OCI-LY1 (cell line): ENCODE measurements around the gene C11orf21.

Source experiments
- H2AFZ ChIP-seq: fragments of 200-600 bp; sonication (generic), shearing (Covaris generic); 2 replicates; pipeline ENCODE4 v1.6.0; 2014; ENCODE audit warnings: antibody characterized with exemption, mild to moderate bottlenecking, low read length
- H3F3A ChIP-seq: fragments of 200-600 bp; sonication (generic), shearing (Covaris generic); 2 replicates; pipeline ENCODE4 v1.6.0; 2014; ENCODE audit warnings: mild to moderate bottlenecking, antibody characterized with exemption, low read length, moderate library complexity; ENCODE audit not compliant: insufficient read depth
- H3K27ac ChIP-seq: fragments of 200-600 bp; sonication (generic); 2 replicates; pipeline ENCODE4 v1.5.1; 2014; ENCODE audit warnings: low read length, mixed run types, mild to moderate bottlenecking, low read depth; ENCODE audit not compliant: poor library complexity, severe bottlenecking
- H3K27me3 ChIP-seq: fragments of 200-600 bp; sonication (generic); 2 replicates; pipeline ENCODE4 v1.6.0; 2014; ENCODE audit warnings: antibody characterized with exemption, mild to moderate bottlenecking, low read length, moderate library complexity; ENCODE audit not compliant: insufficient read depth
- H3K36me3 ChIP-seq: fragments of 200-600 bp; sonication (generic); 2 replicates; pipeline ENCODE4 v1.6.1; 2014; ENCODE audit warnings: mild to moderate bottlenecking, antibody characterized with exemption, low read length, moderate library complexity, mixed read lengths; ENCODE audit not compliant: insufficient read depth
- H3K4me1 ChIP-seq: fragments of 200-600 bp; sonication (generic); 2 replicates; pipeline ENCODE4 v1.5.1; 2014; ENCODE audit warnings: mild to moderate bottlenecking, low read length, moderate library complexity; ENCODE audit not compliant: insufficient read depth, severe bottlenecking
- H3K4me2 ChIP-seq: fragments of 200-600 bp; sonication (generic), shearing (Covaris generic); 2 replicates; pipeline ENCODE4 v1.6.1; 2014; ENCODE audit warnings: low read length
- H3K4me3 ChIP-seq: fragments of 200-600 bp; sonication (generic); 2 replicates; pipeline ENCODE4 v1.5.1; 2014; ENCODE audit warnings: low read length, low read depth, mild to moderate bottlenecking, mixed read lengths; ENCODE audit not compliant: poor library complexity, severe bottlenecking
- H3K79me2 ChIP-seq: fragments of 200-600 bp; shearing (Covaris generic); 2 replicates; pipeline ENCODE4 v1.6.1; 2016; ENCODE audit warnings: mixed run types, low read length, mixed read lengths; ENCODE audit not compliant: insufficient read depth
- H3K9ac ChIP-seq: fragments of 200-600 bp; sonication (generic), shearing (Covaris generic); 2 replicates; pipeline ENCODE4 v1.6.1; 2014; ENCODE audit warnings: mild to moderate bottlenecking, low read length, mixed read lengths
- H3K9me2 ChIP-seq: fragments of 200-600 bp; sonication (generic), shearing (Covaris generic); 2 replicates; pipeline ENCODE4 v1.6.1; 2014; ENCODE audit warnings: low read depth, mild to moderate bottlenecking, low read length, mixed read lengths
- H3K9me3 ChIP-seq: fragments of 200-600 bp; shearing (Covaris generic); 2 replicates; pipeline ENCODE4 v1.6.1; 2014; ENCODE audit warnings: low read length, mixed read lengths
- H4K20me1 ChIP-seq: fragments of 200-600 bp; sonication (generic), shearing (Covaris generic); 2 replicates; pipeline ENCODE4 v1.6.0; 2016; ENCODE audit warnings: mild to moderate bottlenecking, low read length; ENCODE audit not compliant: insufficient read depth
- CTCF ChIP-seq: fragments of 200-600 bp; sonication (generic), shearing (Covaris generic); IDR thresholded peaks from 2 replicates; pipeline ENCODE4 v1.5.1; 2017; ENCODE audit warnings: mild to moderate bottlenecking, antibody characterized with exemption, low read length, moderate library complexity, mixed read lengths
- EZH2 ChIP-seq: fragments of 200-600 bp; sonication (generic), shearing (Covaris generic); IDR thresholded peaks from 2 replicates; pipeline ENCODE4 v1.8.0; 2017; ENCODE audit warnings: borderline replicate concordance, mixed run types, mild to moderate bottlenecking, antibody characterized with exemption, low read length, moderate library complexity, mixed read lengths

The C11orf21 gene

DNA sequence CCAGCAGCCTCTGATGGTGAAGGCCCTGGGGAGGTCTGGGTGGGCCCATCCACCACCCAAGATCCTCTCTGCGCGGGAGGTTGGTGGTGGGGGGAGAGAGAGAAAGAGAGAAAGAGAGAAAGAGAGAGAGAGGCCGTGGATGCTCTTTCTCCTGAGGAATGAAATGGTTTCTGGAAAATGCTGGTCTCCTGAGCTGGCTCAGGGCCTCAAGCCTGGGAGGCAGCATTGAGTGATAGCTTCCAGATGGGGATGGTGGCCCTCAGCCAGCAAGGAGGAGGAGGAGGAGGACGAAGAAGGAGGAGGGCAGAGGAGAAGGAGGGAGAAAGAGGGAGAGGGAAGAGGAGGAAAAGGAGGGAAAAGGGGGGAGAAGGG lies 4.7 kb upstream of the C11orf21 start:
- Histone ChIP-seq H3K79me2 (no peaks in the 10 kb centered on the region), H3K36me3 (no peaks in the 10 kb centered on the region), H3K4me1 (no peaks in the 10 kb centered on the region), H3K9me2 (no peaks in the 10 kb centered on the region), H3K4me2 (no peak overlapping the region), H3K27me3 (0 out of 2 replicates have a peak, but pooled peaks cover 6% of the 10 kb centered on the region), H3F3A (no peaks in the 10 kb centered on the region), H3K27ac (no peak overlapping the region), H2AFZ (no peak overlapping the region), H3K4me3 (no peak overlapping the region), H4K20me1 (no peaks in the 10 kb centered on the region), H3K9ac (no peak overlapping the region), H3K9me3 (no peaks in the 10 kb centered on the region)
- TF ChIP-seq CTCF = no peak
- no peak for TF ChIP-seq EZH2

DNA sequence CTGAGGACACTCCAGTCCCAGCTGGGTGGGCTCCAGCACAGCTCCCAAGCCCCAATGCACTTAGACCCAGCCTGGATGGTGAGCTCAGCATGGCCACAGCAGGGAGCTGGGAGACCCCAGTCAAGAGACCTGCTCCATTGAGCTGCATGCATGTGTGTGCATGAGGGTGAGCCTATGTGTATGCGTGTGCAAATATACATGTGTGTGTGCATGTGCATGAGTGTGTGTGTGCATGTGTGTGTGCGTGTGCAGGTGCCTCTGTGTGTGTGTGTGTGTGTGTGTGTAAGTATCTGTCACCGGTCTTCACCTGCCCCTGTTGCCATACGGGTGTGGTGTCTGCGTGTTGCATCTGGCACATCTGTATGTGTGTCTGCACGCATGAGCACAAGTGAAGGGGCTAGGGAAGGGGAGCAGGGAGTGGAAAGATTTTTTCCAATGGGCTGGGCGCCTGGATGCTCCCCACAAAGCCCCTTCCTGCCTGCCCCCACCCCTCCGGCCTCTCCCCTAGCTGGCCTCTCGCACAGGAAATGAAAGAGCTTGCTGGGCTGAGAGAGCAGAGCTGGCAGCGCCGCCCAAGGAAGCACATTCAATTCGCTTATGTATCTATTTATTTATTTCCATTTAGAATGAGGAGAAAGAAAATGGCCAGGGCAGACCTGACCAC lies 4.2 kb upstream of the C11orf21 start:
- no peak overlapping the region for H3K27ac ChIP-seq
- no peaks in the 10 kb centered on the region for H3K79me2 ChIP-seq
- no peak overlapping the region for H2AFZ ChIP-seq
- no peak overlapping the region for H3K9ac ChIP-seq
- H3F3A ChIP-seq = no peaks in the 10 kb centered on the region
- no peaks in the 10 kb centered on the region for H4K20me1 ChIP-seq
- TF ChIP-seq CTCF = no peak
- TF ChIP-seq EZH2 = no peak
- H3K9me3 ChIP-seq = no peaks in the 10 kb centered on the region
- H3K27me3 ChIP-seq = 0 out of 2 replicates have a peak, but pooled peaks cover 6% of the 10 kb centered on the region
- H3K36me3 ChIP-seq = no peaks in the 10 kb centered on the region
- no peak overlapping the region for H3K4me3 ChIP-seq
- no peaks in the 10 kb centered on the region for H3K4me1 ChIP-seq
- H3K9me2 ChIP-seq = no peaks in the 10 kb centered on the region
- H3K4me2 ChIP-seq = no peak overlapping the region

DNA sequence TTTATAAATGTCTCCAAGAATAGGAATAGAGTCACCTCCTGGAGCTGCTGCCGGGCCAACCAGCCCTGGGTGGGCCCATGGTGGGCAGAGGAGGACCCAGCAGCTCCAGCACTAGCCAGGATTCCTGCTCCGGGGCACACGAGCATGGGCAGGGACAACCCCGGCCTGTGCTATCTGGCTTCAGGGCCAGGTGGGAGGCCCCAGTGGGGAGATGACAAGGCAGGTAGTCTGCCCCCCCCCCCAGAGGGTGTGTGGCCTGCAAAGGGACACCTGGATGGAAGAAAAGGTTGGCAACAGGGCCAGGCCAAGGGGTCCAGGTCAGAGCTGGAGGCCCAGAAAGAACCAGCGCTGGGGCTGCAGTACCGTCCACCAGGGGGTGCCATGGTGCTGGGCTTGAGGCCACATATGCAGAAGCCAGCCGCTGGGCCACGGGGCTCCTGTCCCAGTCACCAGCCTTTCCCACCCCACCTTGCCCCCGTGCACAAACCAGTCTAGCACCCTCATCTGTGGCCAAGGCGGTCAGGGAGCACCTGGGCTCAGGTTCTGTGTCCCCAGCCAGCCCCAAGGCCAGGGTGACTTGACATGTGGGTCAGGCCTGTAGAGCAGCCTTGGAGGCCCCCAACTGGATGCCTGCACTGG lies 3.5 kb upstream of the C11orf21 start:
- no peaks in the 10 kb centered on the region for H3K79me2 ChIP-seq
- no peak overlapping the region for H3K4me3 ChIP-seq
- no peaks in the 10 kb centered on the region for H4K20me1 ChIP-seq
- TF ChIP-seq CTCF = peak; percentile 84
- TF ChIP-seq EZH2 = no peak
- no peaks in the 10 kb centered on the region for H3K4me1 ChIP-seq
- H3F3A ChIP-seq = no peaks in the 10 kb centered on the region
- H3K27ac ChIP-seq = no peak overlapping the region
- no peak overlapping the region for H3K9ac ChIP-seq
- H3K4me2 ChIP-seq = no peak overlapping the region
- H3K9me2 ChIP-seq = no peaks in the 10 kb centered on the region
- no peaks in the 10 kb centered on the region for H3K9me3 ChIP-seq
- peaks cover 3% of the 10 kb centered on the region; the same call in 1 of the 2 replicates for H3K27me3 ChIP-seq
- no peaks in the 10 kb centered on the region for H3K36me3 ChIP-seq
- H2AFZ ChIP-seq = no peak overlapping the region
